ENCODE results near the gene MLPH. TPM values are rescaled to one million over a fixed set of nuclear protein-coding genes. Genes with fewer than 3 reads are reported as not detected.
"Not testable (repeated sequence)": the region's sequence is repeated elsewhere in the genome, so short reads cannot be mapped to it uniquely, and the experiment has no call there.

The MLPH gene
- total and polyA plus RNA-seq, 12 donors: 9.7 to 60.0 (median 40.8) TPM

DNA sequence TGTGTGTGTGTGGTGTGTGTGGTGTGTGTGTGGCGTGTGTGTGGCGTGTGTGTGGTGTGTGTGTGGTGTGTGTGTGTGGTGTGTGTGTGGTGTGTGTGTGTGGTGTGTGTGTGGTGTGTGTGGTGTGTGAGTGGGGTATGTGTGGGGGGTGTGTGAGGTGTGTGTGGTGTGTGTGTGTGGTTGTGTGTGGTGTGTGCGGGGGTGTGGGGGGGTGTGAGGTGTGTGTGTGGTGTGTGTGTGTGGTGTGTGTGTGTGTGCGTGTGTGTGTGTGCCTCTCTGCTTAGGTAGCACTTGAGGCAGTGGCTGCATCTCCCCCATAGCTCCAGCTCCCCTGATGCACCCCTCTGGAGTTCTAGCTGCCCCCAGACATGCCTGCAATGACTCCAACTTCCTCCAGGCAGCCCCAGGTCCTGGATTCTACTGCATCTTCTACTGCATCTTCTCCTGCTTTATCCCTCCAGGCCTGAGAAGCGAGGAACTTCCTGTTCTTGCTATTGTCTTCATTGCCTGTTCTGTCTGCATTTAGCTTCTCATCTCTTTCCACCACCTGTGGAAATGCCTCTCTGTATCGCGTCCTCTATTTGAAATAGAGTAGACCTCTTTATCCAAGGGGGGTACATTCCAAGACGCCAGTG lies 22.2 kb upstream of the MLPH start:
- DNase-seq: no peak
- intact Hi-C loops (cut with DNase I): loop anchor here in 1 of 10 donors (5.0 kb wide), 1 partner anchor 43 kb away; no protein-coding TSS in a partner anchor
- no peak overlapping the region for H3K4me3 ChIP-seq
- no peaks in the 10 kb centered on the region for H3K36me3 ChIP-seq
- WGBS, 2 donors: 90 to 95% methylated on average over 6 to 8 of the region's 8 CpGs
- ATAC-seq: peak in 1 of 8 donors; percentile 34
- H3K9me3 ChIP-seq: no peaks in the 10 kb centered on the region
- TF ChIP-seq, protein P1, sequence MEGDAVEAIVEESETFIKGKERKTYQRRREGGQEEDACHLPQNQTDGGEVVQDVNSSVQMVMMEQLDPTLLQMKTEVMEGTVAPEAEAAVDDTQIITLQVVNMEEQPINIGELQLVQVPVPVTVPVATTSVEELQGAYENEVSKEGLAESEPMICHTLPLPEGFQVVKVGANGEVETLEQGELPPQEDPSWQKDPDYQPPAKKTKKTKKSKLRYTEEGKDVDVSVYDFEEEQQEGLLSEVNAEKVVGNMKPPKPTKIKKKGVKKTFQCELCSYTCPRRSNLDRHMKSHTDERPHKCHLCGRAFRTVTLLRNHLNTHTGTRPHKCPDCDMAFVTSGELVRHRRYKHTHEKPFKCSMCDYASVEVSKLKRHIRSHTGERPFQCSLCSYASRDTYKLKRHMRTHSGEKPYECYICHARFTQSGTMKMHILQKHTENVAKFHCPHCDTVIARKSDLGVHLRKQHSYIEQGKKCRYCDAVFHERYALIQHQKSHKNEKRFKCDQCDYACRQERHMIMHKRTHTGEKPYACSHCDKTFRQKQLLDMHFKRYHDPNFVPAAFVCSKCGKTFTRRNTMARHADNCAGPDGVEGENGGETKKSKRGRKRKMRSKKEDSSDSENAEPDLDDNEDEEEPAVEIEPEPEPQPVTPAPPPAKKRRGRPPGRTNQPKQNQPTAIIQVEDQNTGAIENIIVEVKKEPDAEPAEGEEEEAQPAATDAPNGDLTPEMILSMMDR (IDR thresholded peaks at IDR 0.05): no peak
- no peaks in the 10 kb centered on the region for H3K27me3 ChIP-seq
- H3K27ac ChIP-seq: no peak overlapping the region
- H3K4me1 ChIP-seq: peaks cover 0 to 3% (median 0%) of the 10 kb centered on the region in 9 donors

DNA sequence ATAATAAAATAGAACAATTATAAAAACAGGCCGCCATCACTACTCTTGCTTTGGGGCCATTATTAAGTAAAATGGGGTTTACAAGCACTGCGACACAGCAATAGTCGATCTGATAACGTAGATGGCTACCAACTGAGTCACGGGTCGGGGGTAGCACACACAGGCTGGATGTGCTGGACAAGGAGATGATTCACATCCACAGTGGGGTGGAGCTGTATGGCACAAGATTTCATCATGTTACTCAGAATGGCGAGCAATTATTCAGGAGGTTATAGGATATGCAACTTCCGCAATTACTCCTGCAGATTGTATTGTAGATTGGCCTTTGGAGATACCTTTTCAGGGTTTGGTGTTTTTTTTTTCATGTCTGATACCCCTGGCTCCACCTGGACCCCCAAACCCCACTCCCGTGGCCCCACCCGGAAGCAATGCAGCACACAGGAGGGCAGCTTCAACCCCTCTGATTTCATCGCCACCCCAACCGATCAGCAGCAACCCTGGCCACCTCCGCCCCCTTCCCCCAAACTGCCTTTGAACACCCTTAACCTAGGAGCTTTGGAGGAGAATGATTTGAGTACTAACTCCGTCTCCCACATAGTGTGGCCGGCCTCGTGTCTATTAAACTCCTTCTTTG lies 21.4 kb upstream of the MLPH start:
- WGBS, 2 donors: 91 to 93% methylated on average over 16 of the region's 16 CpGs
- DNase-seq (no peak), ATAC-seq (no peak)
- intact Hi-C loops (cut with DNase I): loop anchor here in 1 of 10 donors (5.0 kb wide), 1 partner anchor 43 kb away; no protein-coding TSS in a partner anchor
- H3K36me3 ChIP-seq: no peaks in the 10 kb centered on the region
- no peaks in the 10 kb centered on the region for H3K9me3 ChIP-seq
- no peaks in the 10 kb centered on the region for H3K4me1 ChIP-seq
- H3K27ac ChIP-seq: no peak overlapping the region
- TF ChIP-seq, protein P1 (IDR thresholded peaks at IDR 0.05): no peak
- no peak overlapping the region for H3K4me3 ChIP-seq
- no peaks in the 10 kb centered on the region for H3K27me3 ChIP-seq

DNA sequence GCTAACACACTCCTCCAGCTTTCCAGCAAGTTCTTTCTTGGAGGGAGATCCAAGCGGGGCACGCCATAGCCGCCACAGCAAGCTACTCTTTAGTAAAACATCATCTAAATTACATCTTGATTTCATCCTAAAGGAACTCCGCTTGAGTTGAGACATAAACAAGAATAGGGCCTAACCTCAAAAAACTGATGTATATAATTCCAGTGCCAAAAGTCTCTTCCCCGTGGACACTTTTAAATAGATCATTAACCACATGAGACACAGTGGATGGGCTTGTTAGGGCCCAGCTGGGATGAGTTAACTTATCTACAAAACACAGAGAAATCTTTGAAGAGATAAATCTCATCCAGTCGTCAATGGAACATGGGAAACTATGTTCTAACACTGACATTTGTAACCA lies 20.8 kb upstream of the MLPH start:
- TF ChIP-seq, protein P1 (IDR thresholded peaks at IDR 0.05): no peak
- WGBS, 2 donors: 74 to 77% methylated on average over 6 of the region's 6 CpGs
- intact Hi-C loops (cut with DNase I): loop anchor here in 1 of 10 donors (5.0 kb wide), 1 partner anchor 44 kb away; no protein-coding TSS in a partner anchor

DNA sequence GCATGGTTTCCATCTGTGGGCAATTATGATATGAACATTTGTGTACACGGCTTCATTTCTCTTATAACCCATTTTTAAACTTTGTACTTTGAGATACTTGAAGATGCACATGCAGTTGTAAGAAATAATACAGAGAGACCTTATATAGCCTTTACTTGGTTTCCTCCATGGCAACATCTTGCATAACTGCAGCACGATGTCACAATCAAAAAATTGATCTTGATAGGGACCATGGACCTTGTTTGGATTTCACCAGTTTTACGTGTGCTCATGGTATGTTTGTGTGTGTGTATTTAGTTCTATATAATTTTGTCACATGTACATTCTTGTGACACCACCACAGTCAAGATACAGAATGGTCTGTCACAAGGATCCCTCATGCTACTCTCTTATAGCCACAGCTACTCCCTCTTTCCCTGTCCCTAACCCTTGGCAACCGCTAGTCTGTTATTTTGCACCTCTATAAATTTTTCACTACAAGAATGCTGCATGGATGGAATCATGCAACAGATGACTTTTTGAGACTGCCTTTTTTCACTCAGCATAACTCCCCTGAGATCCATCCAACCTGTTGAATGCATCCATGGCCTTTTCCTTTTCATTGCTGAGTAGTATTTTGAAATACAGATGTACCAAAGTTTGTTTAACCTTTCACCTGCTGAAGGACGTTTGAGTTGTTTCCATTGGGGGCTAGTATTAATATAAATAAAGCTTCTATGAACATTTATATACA lies 19.4 kb upstream of the MLPH start:
- Histone ChIP-seq H3K36me3 (no peaks in the 10 kb centered on the region), H3K4me3 (no peak overlapping the region), H3K4me1 (peaks cover 0 to 10% (median 0%) of the 10 kb centered on the region in 9 donors), H3K27me3 (no peaks in the 10 kb centered on the region), H3K9me3 (no peaks in the 10 kb centered on the region), H3K27ac (no peak overlapping the region)
- no peak for ATAC-seq
- WGBS, 2 donors: 82 to 84% methylated on average over 5 of the region's 5 CpGs
- DNase-seq: no peak
- TF ChIP-seq, protein P1 (IDR thresholded peaks at IDR 0.05): no peak
- intact Hi-C loops (cut with DNase I): loop anchor here in 1 of 10 donors (5.0 kb wide), 1 partner anchor 45 kb away; no protein-coding TSS in a partner anchor

More for the DNA sequence above, 20.8 kb upstream of the MLPH start:
- no peak overlapping the region for H3K4me3 ChIP-seq
- DNase-seq (no peak), ATAC-seq (no peak)
- no peaks in the 10 kb centered on the region for H3K9me3 ChIP-seq
- H3K4me1 ChIP-seq: peaks cover 0 to under 1% (median 0%) of the 10 kb centered on the region in 9 donors
- no peaks in the 10 kb centered on the region for H3K27me3 ChIP-seq
- no peak overlapping the region for H3K27ac ChIP-seq
- H3K36me3 ChIP-seq: no peaks in the 10 kb centered on the region

DNA sequence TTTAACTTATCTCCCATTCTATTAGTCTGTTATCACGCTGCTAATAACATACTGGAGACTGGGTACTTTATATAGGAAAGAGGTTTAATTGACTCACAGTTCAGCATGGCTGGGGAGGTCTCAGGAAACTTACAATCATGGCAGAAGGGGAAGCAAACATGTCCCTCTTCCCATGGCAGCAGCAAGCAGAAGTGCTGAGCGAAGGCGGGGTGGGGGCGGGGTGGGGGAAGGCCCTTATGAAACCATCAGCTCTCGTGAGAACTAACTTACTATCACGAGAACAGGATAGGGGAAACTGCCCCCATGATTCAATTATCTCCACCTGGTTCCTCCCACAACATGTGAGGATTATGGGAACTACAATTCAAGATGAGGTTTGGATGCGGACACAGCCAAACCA lies 17.6 kb upstream of the MLPH start:
- not testable (repeated sequence) for H3K9me3 ChIP-seq, H3K36me3 ChIP-seq, H3K27me3 ChIP-seq, ATAC-seq, DNase-seq, H3K27ac ChIP-seq, H3K4me3 ChIP-seq
- WGBS, 2 donors: 79 to 80% methylated on average over 7 of the region's 7 CpGs
- peaks cover 0 to 16% (median 4%) of the 10 kb centered on the region in 9 donors for H3K4me1 ChIP-seq
- intact Hi-C loops (cut with DNase I): loop anchor here in 1 of 10 donors (5.0 kb wide), 1 partner anchor 47 kb away; no protein-coding TSS in a partner anchor

Measured in heart right ventricle (tissue), 16 donors.